Cardiac muscle cell (in vitro differentiated cells and primary cell): Measurements from ENCODE around the gene EXOC6. TPM values are rescaled to one million over a fixed set of nuclear protein-coding genes. Genes with fewer than 3 reads are reported as not detected.

Experiments used
- DNase-seq, 2 donors: peaks; one replicate each; pipeline versions ENCODE4 v3.0.0 to v3.0.0-alpha.2; 2010 to 2017; ENCODE audit warnings: low read depth in 1 of 2, low spot score in 1 of 2
- H3K27ac ChIP-seq: fragments of 200-600 bp; sonication (generic); 2 replicates; pipeline ENCODE4 v1.5.1; 2016
- H3K27me3 ChIP-seq: fragments of 200-600 bp; sonication (generic); 2 replicates; pipeline ENCODE4 v1.6.0; 2016; ENCODE audit warnings: control low read depth
- H3K36me3 ChIP-seq: fragments of 200-600 bp; sonication (generic); 2 replicates; pipeline ENCODE4 v1.5.1; 2016; ENCODE audit warnings: control low read depth
- H3K4me1 ChIP-seq: fragments of 200-600 bp; sonication (generic); 2 replicates; pipeline ENCODE4 v1.8.1; 2017; ENCODE audit warnings: low read depth, mild to moderate bottlenecking, mixed run types
- H3K4me3 ChIP-seq: fragments of 200-600 bp; sonication (generic); 2 replicates; pipeline ENCODE4 v1.5.1; 2016; ENCODE audit warnings: mild to moderate bottlenecking
- H3K9me3 ChIP-seq: fragments of 200-600 bp; sonication (generic); 2 replicates; pipeline ENCODE4 v1.5.1; 2017; ENCODE audit warnings: low read depth, mild to moderate bottlenecking, control low read depth
- polyA plus RNA-seq: library from polyadenylated mRNA; unstranded; fragments of >200 nt; fragmentation: Nextera tagmentation; extraction: Ambion mirVana; gene quantifications from 2 replicates; pipeline ENCODE4 v1.2.1, GENCODE V29; 2016
- total RNA-seq: library from RNA; depleted of rRNA; stranded (reverse); fragments of >200 nt; gene quantifications from 2 replicates; pipeline ENCODE4 v1.2.3, GENCODE V29; 2016
- TF ChIP-seq, protein P1 (sequence below): IDR thresholded peaks from 2 replicates; pipeline ENCODE4 v1.5.1; 2012; ENCODE audit warnings: low read depth, mild to moderate bottlenecking, low read length

Gene EXOC6
- total and polyA plus RNA-seq, 2 experiments from 2014 or later: 5.7 to 6.3 TPM

DNA sequence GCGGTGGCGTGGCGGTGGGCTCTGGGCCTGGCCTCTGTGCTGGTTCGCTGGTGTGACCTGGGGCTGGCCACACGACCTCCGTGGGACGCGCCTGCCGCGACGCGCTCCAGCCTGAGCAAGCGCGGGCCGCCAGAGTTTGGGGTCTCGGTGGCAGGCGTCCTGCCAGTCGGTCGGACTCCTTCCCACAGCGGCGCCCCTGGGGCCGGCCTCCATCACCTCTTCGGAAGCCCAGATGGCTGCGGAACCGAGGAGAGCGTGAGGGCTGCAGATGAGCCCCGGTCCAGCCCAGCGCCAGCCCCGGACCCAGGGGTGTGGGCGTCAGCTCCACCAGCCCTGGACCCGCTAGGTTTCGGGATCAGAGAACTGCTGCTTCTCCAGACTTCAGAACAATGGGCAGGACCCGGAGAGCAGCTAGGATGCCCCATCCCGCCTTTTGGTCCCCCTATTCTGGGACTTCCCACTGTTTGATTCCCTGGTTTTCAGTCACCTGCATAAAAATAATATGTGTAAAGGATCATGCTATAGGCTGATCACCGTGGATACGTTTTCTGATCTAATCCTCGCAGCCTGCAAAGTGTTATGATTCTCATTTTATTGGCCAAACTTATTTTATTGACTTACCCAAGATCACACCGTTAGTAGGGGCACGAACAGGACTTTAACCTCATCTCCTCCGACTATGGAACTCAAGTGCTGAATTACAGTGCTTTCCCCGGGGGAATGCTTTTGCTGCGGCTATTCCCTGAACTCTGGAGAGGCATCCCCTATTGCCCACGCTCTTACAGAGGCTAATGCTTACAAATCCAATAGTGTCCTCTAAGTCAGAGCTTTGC lies 215.0 kb downstream of the EXOC6 start:
- no peak overlapping the region for H3K27ac ChIP-seq
- peaks cover 4% of the 10 kb centered on the region for H3K4me1 ChIP-seq
- no peaks in the 10 kb centered on the region for H3K9me3 ChIP-seq
- peaks cover 100% of the 10 kb centered on the region for H3K27me3 ChIP-seq
- TF ChIP-seq, protein P1, sequence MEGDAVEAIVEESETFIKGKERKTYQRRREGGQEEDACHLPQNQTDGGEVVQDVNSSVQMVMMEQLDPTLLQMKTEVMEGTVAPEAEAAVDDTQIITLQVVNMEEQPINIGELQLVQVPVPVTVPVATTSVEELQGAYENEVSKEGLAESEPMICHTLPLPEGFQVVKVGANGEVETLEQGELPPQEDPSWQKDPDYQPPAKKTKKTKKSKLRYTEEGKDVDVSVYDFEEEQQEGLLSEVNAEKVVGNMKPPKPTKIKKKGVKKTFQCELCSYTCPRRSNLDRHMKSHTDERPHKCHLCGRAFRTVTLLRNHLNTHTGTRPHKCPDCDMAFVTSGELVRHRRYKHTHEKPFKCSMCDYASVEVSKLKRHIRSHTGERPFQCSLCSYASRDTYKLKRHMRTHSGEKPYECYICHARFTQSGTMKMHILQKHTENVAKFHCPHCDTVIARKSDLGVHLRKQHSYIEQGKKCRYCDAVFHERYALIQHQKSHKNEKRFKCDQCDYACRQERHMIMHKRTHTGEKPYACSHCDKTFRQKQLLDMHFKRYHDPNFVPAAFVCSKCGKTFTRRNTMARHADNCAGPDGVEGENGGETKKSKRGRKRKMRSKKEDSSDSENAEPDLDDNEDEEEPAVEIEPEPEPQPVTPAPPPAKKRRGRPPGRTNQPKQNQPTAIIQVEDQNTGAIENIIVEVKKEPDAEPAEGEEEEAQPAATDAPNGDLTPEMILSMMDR: no peak
- peak overlapping the region; percentile 19 for H3K4me3 ChIP-seq
- H3K36me3 ChIP-seq: no peaks in the 10 kb centered on the region
- no peak for DNase-seq

DNA sequence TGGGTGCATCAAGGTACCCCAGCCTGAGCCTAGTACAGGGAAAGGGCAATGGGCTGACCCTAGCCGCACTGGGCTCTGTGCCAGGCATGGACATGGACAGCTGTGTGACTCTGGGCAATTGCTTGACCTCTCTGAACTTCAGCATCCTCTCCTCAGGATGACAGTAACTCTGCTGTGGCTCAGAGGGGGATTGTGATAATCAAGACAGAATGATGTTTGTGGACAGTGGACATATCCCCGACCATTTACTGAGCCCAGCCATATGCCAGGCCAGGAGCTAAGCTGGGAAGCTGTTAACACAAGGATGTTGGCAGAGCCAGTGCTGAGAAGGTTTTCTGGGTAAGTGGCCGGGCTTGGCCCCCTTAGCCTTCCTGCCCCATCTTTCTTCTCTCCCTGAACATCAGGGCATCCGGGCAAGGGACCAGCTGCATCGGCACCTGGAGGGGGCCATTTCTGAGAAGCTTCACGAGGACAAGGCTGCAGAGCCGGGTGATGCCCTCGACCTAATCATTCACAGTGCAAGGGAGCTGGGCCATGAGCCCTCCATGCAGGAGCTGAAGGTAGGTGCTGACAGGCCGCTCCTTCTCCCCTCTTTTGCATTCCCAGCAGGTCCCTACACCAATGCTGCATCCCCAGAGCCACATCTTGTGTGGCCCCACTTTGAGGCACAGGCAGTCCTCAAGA lies 215.8 kb downstream of the EXOC6 start:
- TF ChIP-seq, protein P1: no peak
- no peak for DNase-seq
- Histone ChIP-seq H3K36me3 (no peaks in the 10 kb centered on the region), H3K27ac (no peak overlapping the region), H3K9me3 (no peaks in the 10 kb centered on the region), H3K4me1 (peaks cover 4% of the 10 kb centered on the region), H3K4me3 (no peak overlapping the region), H3K27me3 (peaks cover 100% of the 10 kb centered on the region)

DNA sequence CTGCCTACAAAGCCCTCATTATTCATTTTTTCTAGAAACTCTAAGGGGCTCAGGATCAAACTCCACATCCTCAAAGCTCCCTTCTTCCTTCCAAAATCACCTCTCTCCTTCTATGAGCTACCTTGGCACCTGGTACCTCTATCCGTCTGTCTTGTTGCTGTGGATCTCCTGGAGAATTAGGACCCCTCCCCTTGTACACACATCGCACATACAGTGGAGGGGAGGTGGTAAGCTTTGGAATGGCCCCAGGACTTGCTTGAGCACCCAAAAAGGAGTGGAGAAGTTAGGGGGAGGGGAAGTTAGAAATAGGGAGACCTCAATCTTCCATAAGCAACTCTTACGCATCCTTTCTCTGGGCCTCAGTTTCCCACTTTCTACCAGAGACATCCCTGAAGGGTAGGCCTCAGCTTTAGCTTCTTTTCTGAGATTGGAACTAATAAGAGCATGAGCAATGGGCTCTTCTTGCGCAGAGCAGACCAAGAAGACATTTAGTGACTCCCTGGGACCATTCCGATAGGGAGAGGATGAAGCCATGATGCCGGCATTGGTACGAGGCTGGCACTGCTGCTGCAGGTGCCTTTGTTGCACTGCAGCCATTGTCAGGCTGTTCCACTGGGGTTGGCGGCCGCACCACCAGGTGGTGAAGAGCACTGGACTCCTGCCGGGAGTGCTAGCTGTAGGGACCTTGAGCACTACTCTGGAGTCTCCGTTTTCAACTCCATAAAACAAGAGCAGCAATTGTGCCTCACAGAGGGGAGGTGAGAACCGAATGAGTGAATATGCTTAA lies 216.7 kb downstream of the EXOC6 start:
- Histone ChIP-seq H3K4me3 (no peak overlapping the region), H3K9me3 (no peaks in the 10 kb centered on the region), H3K4me1 (peaks cover 4% of the 10 kb centered on the region), H3K36me3 (no peaks in the 10 kb centered on the region), H3K27ac (no peak overlapping the region), H3K27me3 (peaks cover 100% of the 10 kb centered on the region)
- no peak for DNase-seq
- TF ChIP-seq, protein P1: no peak

DNA sequence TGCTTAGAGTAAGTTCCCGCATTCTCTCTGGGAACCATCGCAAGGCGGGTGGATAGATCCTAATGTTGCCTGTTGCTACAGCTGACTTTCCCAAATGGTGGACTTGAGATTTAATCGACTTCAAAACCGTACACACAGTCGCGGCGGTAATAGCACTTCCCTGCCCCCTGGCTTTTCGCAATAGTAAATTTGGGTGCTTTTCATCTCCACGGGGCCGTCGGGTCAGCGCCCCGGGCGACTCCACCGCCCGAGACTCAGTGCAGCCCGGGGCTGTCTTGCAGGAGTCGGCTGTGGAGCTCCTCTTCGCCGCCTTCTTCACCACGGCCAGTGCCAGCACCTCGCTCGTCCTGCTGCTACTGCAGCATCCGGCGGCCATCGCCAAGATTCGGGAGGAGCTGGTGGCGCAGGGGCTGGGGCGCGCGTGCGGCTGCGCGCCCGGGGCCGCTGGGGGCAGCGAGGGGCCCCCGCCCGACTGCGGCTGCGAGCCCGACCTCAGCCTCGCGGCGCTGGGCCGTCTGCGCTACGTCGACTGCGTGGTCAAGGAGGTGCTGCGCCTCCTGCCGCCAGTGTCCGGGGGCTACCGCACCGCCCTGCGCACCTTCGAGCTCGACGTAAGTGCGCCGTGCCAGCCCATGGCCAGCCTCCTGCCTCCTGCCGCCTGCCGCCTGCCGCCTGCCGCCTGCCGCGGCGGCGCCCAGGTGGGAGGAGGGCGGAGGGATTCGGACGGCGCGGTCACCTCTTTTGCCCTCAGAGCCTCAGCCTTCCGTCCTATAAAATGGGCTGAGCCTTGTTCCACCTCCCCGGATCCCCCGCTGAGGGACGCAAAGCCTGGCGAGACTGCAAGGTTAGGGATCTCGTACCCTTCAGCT lies 217.6 kb downstream of the EXOC6 start:
- no peaks in the 10 kb centered on the region for H3K36me3 ChIP-seq
- no peaks in the 10 kb centered on the region for H3K9me3 ChIP-seq
- peaks cover 4% of the 10 kb centered on the region for H3K4me1 ChIP-seq
- H3K4me3 ChIP-seq: peak overlapping the region; percentile 22
- no peak overlapping the region for H3K27ac ChIP-seq
- H3K27me3 ChIP-seq: peaks cover 100% of the 10 kb centered on the region
- DNase-seq: peak in 1 of 2 donors; percentile 27
- TF ChIP-seq, protein P1: peak; percentile 3

DNA sequence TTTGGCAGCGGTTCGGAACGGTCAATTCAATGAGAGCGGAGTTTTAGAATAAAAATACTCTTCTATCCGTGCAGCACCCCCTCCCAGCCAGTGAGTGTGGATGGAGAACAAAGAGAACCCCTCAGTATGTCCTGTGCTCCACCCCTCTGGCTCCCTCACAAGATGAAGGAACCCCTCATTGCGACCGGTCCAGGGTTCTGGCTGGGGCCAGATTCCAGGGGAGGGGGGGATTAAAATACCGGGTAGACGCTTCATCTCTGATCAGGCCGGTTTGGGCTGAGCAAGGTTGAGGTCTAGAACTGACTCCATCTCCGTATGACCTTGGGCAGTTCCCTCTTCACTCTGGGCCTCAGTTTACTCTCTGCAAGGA lies 218.2 kb downstream of the EXOC6 start:
- Histone ChIP-seq H3K9me3 (no peaks in the 10 kb centered on the region), H3K36me3 (no peaks in the 10 kb centered on the region), H3K4me3 (no peak overlapping the region), H3K4me1 (peaks cover 4% of the 10 kb centered on the region), H3K27me3 (peaks cover 99% of the 10 kb centered on the region), H3K27ac (no peak overlapping the region)
- DNase-seq: no peak
- TF ChIP-seq, protein P1: no peak
